BJ (cell line): ENCODE results near the gene OR10A5. TPM values are rescaled to one million over a fixed set of nuclear protein-coding genes. Genes with fewer than 3 reads are reported as not detected.

Source experiments
- CTCF ChIA-PET: fragments of 350-600 bp; formaldehyde crosslinking; extraction: SDS; loops from one replicate; lab custom pipeline; 2021; ENCODE audit warnings: antibody characterized with exemption, inconsistent platforms; lab: Yijun Ruan, JAX
- POLR2A ChIA-PET: fragments of 300-600 bp; sonication (Branson Sonifier 250); formaldehyde crosslinking; extraction: SDS; loops from one replicate; lab custom pipeline; 2021; ENCODE audit warnings: antibody characterized with exemption; lab: Charles Lee
- DNase-seq: peaks from one replicate; pipeline ENCODE4 v3.0.0-alpha.2; 2011; ENCODE audit warnings: low read depth
- H3K27me3 ChIP-seq: 2 replicates; pipeline ENCODE4 v1.6.0; 2011; ENCODE audit warnings: low read length; ENCODE audit not compliant: control insufficient read depth, insufficient read depth
- H3K36me3 ChIP-seq: 2 replicates; pipeline ENCODE4 v1.5.1; 2011; ENCODE audit warnings: low read length; ENCODE audit not compliant: control insufficient read depth, insufficient read depth
- H3K4me3 ChIP-seq: 2 replicates; pipeline ENCODE4 v1.5.1; 2011; ENCODE audit warnings: low read depth, mild to moderate bottlenecking, control low read depth, low read length
- CTCF ChIP-seq: IDR thresholded peaks from 2 replicates; pipeline ENCODE4 v1.5.1; 2011; ENCODE audit warnings: low read depth, mild to moderate bottlenecking, control low read depth, inconsistent platforms, low read length, moderate library complexity; ENCODE audit not compliant: insufficient read depth
- polyA plus RNA-seq: library from polyadenylated mRNA; depleted of rRNA; stranded (reverse); fragments of >200 nt; gene quantifications from 2 replicates; pipeline ENCODE4 v1.2.3, GENCODE V29; 2011

OR10A5 gene
- polyA plus RNA-seq, 1 experiment: not detected

- DNase-seq: no peak
- CTCF ChIA-PET: interaction anchor here (0.6 to 1.1 kb wide), 3 partner anchors 52 to 205 kb away, joined by 3 to 4 read pairs (median 4); no protein-coding TSS in a partner anchor
- no peak for TF ChIP-seq CTCF
- Histone ChIP-seq H3K27me3 (no peaks in the 10 kb centered on the region), H3K4me3 (no peak overlapping the region), H3K36me3 (no peaks in the 10 kb centered on the region)
- POLR2A ChIA-PET: no interaction called here
Observed at GRCh38 chr11:6864438-6864837, 19.0 kb downstream of the OR10A5 start.

GRCh38 chr11:6871278-6871677 is 25.8 kb downstream of the OR10A5 start:
- TF ChIP-seq CTCF: no peak
- Histone ChIP-seq H3K36me3 (no peaks in the 10 kb centered on the region), H3K4me3 (no peak overlapping the region), H3K27me3 (no peaks in the 10 kb centered on the region)
- ChIA-PET POLR2A (no interaction called here), CTCF (interaction anchor here (1.0 to 1.3 kb wide), 3 partner anchors 9 to 59 kb away, joined by 3 to 4 read pairs (median 3); no protein-coding TSS in a partner anchor)
- no peak for DNase-seq

- Histone ChIP-seq H3K4me3 (no peak overlapping the region), H3K27me3 (no peaks in the 10 kb centered on the region), H3K36me3 (no peaks in the 10 kb centered on the region)
- ChIA-PET CTCF (no interaction called here), POLR2A (no interaction called here)
- no peak for DNase-seq
- no peak for TF ChIP-seq CTCF
Observed at GRCh38 chr11:6875761-6876160, 30.3 kb downstream of the OR10A5 start.

- ChIA-PET POLR2A (no interaction called here), CTCF (no interaction called here)
- no peak for DNase-seq
- Histone ChIP-seq H3K4me3 (no peak within 1 kb of the TSS), H3K36me3 (no peaks in the 10 kb centered on the region), H3K27me3 (no peaks in the 10 kb centered on the region)
- TF ChIP-seq CTCF: no peak
Observed at GRCh38 chr11:6876325-6876724, 30.8 kb downstream of the OR10A5 start, which contains the start of gene OR10A4. OR10A4 (plus strand) TSS chr11:6876625; CDS start chr11:6876648, 23 bp downstream.

- DNase-seq: no peak
- POLR2A ChIA-PET: no interaction called here
- Histone ChIP-seq H3K4me3 (no peak overlapping the region), H3K36me3 (no peaks in the 10 kb centered on the region), H3K27me3 (no peaks in the 10 kb centered on the region)
- CTCF ChIA-PET: no interaction called here
- TF ChIP-seq CTCF: no peak
Observed at GRCh38 chr11:6876914-6877313, 31.4 kb downstream of the OR10A5 start.
